ENCODE measurements around the gene KIF7.

GRCh38 chr15:89686522-89686921, 31.3 kb upstream of the KIF7 start:
- TF ChIP-seq, protein P1, sequence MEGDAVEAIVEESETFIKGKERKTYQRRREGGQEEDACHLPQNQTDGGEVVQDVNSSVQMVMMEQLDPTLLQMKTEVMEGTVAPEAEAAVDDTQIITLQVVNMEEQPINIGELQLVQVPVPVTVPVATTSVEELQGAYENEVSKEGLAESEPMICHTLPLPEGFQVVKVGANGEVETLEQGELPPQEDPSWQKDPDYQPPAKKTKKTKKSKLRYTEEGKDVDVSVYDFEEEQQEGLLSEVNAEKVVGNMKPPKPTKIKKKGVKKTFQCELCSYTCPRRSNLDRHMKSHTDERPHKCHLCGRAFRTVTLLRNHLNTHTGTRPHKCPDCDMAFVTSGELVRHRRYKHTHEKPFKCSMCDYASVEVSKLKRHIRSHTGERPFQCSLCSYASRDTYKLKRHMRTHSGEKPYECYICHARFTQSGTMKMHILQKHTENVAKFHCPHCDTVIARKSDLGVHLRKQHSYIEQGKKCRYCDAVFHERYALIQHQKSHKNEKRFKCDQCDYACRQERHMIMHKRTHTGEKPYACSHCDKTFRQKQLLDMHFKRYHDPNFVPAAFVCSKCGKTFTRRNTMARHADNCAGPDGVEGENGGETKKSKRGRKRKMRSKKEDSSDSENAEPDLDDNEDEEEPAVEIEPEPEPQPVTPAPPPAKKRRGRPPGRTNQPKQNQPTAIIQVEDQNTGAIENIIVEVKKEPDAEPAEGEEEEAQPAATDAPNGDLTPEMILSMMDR (IDR thresholded peaks at IDR 0.05): no peak
- TF ChIP-seq POLR2A (IDR thresholded peaks at IDR 0.05) (no peak), POLR2AphosphoS5 (IDR thresholded peaks at IDR 0.05) (no peak)
